ENCODE data around the gene CACNA2D1.

DNA sequence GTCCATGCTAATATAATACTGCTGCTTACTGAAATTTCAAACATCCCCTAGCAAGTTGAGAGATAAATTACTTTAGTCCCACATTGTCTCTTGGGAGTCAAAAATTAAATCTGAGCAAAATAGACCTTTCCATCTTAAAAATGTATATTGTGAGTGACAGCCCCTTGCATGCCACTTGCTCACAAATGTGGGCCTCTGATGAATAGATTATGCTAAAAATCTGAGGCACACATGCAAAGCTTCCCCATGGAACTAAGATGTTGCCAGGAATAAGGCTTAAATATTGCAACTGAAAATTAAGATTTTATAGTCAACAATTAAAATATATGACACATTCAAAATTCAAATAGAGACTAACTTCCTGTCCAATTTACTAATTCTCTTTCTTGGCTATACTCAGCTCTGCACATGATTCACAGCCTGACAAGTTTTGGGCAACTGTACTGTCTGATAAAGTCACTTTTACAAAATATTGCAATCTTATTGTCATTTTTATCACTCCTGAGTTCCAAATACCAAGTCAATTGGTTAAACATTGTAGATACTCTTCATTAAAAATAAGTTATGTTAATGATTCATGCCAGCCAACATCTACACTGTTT lies 301.2 kb downstream of the CACNA2D1 start:
- TF ChIP-seq, protein P1, sequence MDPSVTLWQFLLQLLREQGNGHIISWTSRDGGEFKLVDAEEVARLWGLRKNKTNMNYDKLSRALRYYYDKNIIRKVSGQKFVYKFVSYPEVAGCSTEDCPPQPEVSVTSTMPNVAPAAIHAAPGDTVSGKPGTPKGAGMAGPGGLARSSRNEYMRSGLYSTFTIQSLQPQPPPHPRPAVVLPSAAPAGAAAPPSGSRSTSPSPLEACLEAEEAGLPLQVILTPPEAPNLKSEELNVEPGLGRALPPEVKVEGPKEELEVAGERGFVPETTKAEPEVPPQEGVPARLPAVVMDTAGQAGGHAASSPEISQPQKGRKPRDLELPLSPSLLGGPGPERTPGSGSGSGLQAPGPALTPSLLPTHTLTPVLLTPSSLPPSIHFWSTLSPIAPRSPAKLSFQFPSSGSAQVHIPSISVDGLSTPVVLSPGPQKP (IDR thresholded peaks at IDR 0.05; ENCODE audit: low read depth, low read length): no peak
- TF ChIP-seq SMC3 (IDR thresholded peaks at IDR 0.05): no peak
- TF ChIP-seq, protein P2, sequence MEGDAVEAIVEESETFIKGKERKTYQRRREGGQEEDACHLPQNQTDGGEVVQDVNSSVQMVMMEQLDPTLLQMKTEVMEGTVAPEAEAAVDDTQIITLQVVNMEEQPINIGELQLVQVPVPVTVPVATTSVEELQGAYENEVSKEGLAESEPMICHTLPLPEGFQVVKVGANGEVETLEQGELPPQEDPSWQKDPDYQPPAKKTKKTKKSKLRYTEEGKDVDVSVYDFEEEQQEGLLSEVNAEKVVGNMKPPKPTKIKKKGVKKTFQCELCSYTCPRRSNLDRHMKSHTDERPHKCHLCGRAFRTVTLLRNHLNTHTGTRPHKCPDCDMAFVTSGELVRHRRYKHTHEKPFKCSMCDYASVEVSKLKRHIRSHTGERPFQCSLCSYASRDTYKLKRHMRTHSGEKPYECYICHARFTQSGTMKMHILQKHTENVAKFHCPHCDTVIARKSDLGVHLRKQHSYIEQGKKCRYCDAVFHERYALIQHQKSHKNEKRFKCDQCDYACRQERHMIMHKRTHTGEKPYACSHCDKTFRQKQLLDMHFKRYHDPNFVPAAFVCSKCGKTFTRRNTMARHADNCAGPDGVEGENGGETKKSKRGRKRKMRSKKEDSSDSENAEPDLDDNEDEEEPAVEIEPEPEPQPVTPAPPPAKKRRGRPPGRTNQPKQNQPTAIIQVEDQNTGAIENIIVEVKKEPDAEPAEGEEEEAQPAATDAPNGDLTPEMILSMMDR (IDR thresholded peaks at IDR 0.05): no peak
- TF ChIP-seq, protein P3, sequence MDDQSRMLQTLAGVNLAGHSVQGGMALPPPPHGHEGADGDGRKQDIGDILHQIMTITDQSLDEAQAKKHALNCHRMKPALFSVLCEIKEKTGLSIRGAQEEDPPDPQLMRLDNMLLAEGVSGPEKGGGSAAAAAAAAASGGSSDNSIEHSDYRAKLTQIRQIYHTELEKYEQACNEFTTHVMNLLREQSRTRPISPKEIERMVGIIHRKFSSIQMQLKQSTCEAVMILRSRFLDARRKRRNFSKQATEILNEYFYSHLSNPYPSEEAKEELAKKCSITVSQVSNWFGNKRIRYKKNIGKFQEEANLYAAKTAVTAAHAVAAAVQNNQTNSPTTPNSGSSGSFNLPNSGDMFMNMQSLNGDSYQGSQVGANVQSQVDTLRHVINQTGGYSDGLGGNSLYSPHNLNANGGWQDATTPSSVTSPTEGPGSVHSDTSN (IDR thresholded peaks at IDR 0.05): no peak
- no peak for TF ChIP-seq EP300 (IDR thresholded peaks at IDR 0.05)
- no peak for TF ChIP-seq NR3C1 (IDR thresholded peaks at IDR 0.05)
